Measurements from ENCODE around the gene GRM3. TPM values are rescaled to one million over a fixed set of nuclear protein-coding genes. Genes with fewer than 3 reads are reported as not detected.

Gene GRM3
- total RNA-seq, 4 donors from 2014 or later = not detected

DNA sequence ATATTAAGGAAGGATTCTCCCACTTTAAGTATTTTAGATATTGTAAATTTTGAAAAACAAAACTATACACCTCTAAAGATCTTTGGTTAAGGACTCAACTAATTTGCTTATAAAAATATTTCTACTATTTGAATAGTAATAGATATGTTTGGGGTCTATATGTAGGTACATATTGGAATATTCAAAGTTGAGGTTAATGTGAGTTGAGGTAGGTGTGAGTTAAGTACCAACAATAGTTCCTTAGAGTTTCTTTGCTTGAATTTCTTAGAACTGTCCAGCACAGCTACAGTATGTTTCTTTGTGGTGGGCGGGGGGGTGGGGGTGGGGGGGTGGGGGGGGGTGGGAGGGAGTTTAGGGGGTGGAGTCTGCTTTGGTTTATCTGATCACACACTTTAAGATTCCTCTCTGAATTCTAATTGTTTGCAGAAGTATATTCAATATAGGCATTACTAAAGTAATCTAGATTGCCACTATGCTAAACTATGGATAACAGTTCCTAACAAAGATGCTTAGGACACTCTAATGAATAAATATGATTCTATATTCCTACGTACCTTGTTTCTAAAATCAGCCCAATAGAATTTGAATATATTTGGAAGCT, 2.1 kb downstream of the GRM3 start:
- TF ChIP-seq, protein P1, sequence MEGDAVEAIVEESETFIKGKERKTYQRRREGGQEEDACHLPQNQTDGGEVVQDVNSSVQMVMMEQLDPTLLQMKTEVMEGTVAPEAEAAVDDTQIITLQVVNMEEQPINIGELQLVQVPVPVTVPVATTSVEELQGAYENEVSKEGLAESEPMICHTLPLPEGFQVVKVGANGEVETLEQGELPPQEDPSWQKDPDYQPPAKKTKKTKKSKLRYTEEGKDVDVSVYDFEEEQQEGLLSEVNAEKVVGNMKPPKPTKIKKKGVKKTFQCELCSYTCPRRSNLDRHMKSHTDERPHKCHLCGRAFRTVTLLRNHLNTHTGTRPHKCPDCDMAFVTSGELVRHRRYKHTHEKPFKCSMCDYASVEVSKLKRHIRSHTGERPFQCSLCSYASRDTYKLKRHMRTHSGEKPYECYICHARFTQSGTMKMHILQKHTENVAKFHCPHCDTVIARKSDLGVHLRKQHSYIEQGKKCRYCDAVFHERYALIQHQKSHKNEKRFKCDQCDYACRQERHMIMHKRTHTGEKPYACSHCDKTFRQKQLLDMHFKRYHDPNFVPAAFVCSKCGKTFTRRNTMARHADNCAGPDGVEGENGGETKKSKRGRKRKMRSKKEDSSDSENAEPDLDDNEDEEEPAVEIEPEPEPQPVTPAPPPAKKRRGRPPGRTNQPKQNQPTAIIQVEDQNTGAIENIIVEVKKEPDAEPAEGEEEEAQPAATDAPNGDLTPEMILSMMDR (IDR thresholded peaks at IDR 0.05) = no peak
- no peak for DNase-seq (ENCODE audit: low spot score)
- no peak for ATAC-seq (ENCODE audit: low FRiP score)

DNA sequence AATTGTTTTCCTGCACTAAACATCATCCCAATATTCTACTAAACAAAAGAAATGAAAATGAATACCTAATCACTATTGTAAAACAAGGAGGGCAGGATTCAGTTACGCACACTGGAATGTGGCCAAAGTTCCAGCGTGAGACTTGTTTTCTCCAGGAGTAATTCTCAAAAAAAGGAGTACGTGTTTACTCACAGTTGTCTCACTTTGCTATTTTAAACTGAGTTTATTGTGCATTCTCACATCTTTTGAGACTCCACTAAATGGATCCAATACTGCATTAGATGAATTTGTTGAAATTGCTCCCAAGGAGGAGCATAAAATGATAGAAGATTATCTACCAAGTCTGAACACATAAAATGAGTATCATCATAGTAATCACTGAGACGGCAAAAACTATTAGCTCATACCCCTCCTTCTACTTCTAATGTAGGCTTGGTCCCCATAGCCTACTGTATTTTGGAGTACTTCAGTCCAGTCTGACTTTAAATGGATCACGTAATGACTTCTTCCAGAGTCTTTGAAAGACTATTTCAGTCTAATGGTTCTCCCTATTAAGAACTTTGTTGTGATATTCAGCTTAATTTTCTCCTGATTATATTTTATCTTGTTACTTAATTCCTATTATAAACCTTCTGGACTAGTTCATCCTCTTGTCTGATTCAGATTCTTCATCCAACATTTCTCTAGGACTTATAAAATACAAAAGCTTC, 3.8 kb downstream of the GRM3 start:
- TF ChIP-seq, protein P1 (IDR thresholded peaks at IDR 0.05) = no peak
- no peak for DNase-seq (ENCODE audit: low spot score)
- no peak for ATAC-seq (ENCODE audit: low FRiP score)

DNA sequence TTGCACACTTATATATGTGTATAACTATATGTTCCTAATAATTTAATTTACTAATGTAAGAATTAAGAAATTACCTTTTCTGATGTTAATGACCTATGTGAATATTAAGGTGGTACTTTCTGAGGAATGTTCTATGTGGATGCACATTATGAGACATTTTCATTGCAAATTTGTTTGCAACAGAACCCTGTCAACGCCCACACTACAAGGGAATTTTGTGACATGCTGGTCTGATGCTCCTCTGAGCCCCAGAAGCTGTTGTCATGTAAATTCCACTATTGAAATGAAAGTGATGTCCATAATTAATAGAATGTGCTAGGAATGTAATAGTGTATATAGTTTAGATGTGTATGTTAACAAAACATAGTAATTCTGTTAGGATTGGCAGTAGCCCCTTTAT, 4.5 kb downstream of the GRM3 start:
- TF ChIP-seq, protein P1 (IDR thresholded peaks at IDR 0.05) = no peak
- ATAC-seq (ENCODE audit: low FRiP score) (no peak), DNase-seq (ENCODE audit: low spot score) (no peak)

DNA sequence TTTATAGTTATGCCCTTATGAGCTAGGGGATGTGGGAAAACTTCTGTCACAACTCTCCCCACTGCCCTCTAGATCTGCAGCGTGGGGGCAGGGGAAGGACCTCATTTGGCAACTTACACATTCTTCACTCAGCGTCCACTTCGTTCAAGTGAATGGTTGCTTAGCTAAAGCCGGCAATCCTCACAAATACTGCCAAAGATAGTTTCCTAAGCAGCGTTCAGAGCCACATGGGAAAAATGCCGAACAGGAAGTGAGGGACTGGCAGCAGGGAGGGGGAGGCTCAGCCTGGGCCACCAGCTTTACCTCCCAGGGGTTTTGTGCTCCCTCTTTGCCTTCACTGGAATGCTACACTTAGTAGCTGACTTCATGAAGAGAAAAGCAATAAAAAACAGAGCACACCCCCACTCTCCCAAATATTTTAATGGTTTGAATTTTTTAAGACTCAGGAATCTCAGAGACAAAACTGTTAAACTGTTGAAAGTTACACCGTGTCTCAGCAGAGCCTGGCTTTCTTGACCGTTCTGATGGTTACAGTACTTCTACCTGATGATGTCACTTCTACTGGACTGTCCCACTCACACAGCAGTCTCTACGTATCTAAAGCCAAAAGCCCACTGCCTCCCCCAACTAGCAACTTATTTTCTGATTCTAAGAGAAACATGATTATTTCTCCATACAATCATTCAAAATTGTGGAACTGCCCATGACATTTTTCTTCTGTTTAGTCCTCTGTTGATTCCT, 10.4 kb downstream of the GRM3 start:
- TF ChIP-seq, protein P1 (IDR thresholded peaks at IDR 0.05) = no peak
- no peak for DNase-seq (ENCODE audit: low spot score)
- ATAC-seq (ENCODE audit: low FRiP score) = no peak

GRCh38 chr7:86657948-86658347, 14.2 kb downstream of the GRM3 start:
- ATAC-seq (ENCODE audit: low FRiP score) (no peak), DNase-seq (ENCODE audit: low spot score) (no peak)

GRCh38 chr7:86660950-86661462, 17.3 kb downstream of the GRM3 start:
- DNase-seq (ENCODE audit: low spot score) = no peak
- no peak for ATAC-seq (ENCODE audit: low FRiP score)
- TF ChIP-seq, protein P1 (IDR thresholded peaks at IDR 0.05) = no peak

More at GRCh38 chr7:86657948-86658347, 14.2 kb downstream of the GRM3 start:
- TF ChIP-seq, protein P1 (IDR thresholded peaks at IDR 0.05) = no peak
